Measurements from ENCODE around the gene NUP50. TPM values are rescaled to one million over a fixed set of nuclear protein-coding genes. Genes with fewer than 3 reads are reported as not detected.

NUP50 gene
- total and polyA plus RNA-seq, 2 donors (not counting 1 experiment from before 2014, with no cell fraction given) = 17.4 to 29.2 TPM

- Histone ChIP-seq H3K4me1 (ENCODE audit: control insufficient read depth, extremely low read depth, insufficient read depth, low read length) (peaks cover 6% of the 10 kb centered on the region), H3K36me3 (ENCODE audit: control insufficient read depth, insufficient read depth, low read length) (no peaks in the 10 kb centered on the region), H3K27ac (ENCODE audit: insufficient read depth, low read length) (peak overlapping the region; percentile 37), H3K27me3 (ENCODE audit: control insufficient read depth, insufficient read depth, low read length) (no peaks in the 10 kb centered on the region), H2AFZ (ENCODE audit: low read length) (no peak overlapping the region), H3K79me2 (ENCODE audit: control insufficient read depth, insufficient read depth, low read length) (no peaks in the 10 kb centered on the region), H3K4me2 (ENCODE audit: extremely low read depth, insufficient read depth, low read length) (no peak overlapping the region), H3K4me3 (replicated peaks in 1 of 4; ENCODE audit: control extremely low read depth in 1 of 4, insufficient read depth in 1 of 4, low read depth in 3 of 4, low read length in 4 of 4) (no peak overlapping the region), H3K9me3 (ENCODE audit: control insufficient read depth, insufficient read depth, low read depth, low read length) (no peaks in the 10 kb centered on the region), H3K9ac (ENCODE audit: insufficient read depth, low read length) (no peak overlapping the region), H4K20me1 (ENCODE audit: control insufficient read depth, extremely low read depth, insufficient read depth, low read length) (no peaks in the 10 kb centered on the region)
- DNase-seq (ENCODE audit: low read depth in 2 of 2) = no peak
- TF ChIP-seq CTCF (conservative IDR thresholded peaks at IDR 0.05 in 1 of 2, IDR thresholded peaks at IDR 0.05 in 1 of 2; ENCODE audit: low read depth in 1 of 2, low read length in 2 of 2) (no peak), EZH2 (IDR thresholded peaks at IDR 0.05; ENCODE audit: low read length, missing control alignments) (no peak)
These were observed 13.6 kb upstream of the NUP50 start for GRCh38 chr22:45150139-45150538.

GRCh38 chr22:45151503-45151902, 12.2 kb upstream of the NUP50 start:
- Histone ChIP-seq H3K27me3 (ENCODE audit: control insufficient read depth, insufficient read depth, low read length) (no peaks in the 10 kb centered on the region), H3K79me2 (ENCODE audit: control insufficient read depth, insufficient read depth, low read length) (no peaks in the 10 kb centered on the region), H3K4me3 (replicated peaks in 1 of 4; ENCODE audit: control extremely low read depth in 1 of 4, insufficient read depth in 1 of 4, low read depth in 3 of 4, low read length in 4 of 4) (no peak overlapping the region), H3K9ac (ENCODE audit: insufficient read depth, low read length) (no peak overlapping the region), H3K27ac (ENCODE audit: insufficient read depth, low read length) (no peak overlapping the region), H2AFZ (ENCODE audit: low read length) (no peak overlapping the region), H3K36me3 (ENCODE audit: control insufficient read depth, insufficient read depth, low read length) (no peaks in the 10 kb centered on the region), H3K4me2 (ENCODE audit: extremely low read depth, insufficient read depth, low read length) (no peak overlapping the region), H3K4me1 (ENCODE audit: control insufficient read depth, extremely low read depth, insufficient read depth, low read length) (peaks cover 6% of the 10 kb centered on the region), H3K9me3 (ENCODE audit: control insufficient read depth, insufficient read depth, low read depth, low read length) (no peaks in the 10 kb centered on the region), H4K20me1 (ENCODE audit: control insufficient read depth, extremely low read depth, insufficient read depth, low read length) (no peaks in the 10 kb centered on the region)
- TF ChIP-seq CTCF (conservative IDR thresholded peaks at IDR 0.05 in 1 of 2, IDR thresholded peaks at IDR 0.05 in 1 of 2; ENCODE audit: low read depth in 1 of 2, low read length in 2 of 2) (no peak), EZH2 (IDR thresholded peaks at IDR 0.05; ENCODE audit: low read length, missing control alignments) (no peak)
- DNase-seq (ENCODE audit: low read depth in 2 of 2) = no peak

GRCh38 chr22:45154383-45154782, 9.3 kb upstream of the NUP50 start:
- Histone ChIP-seq H3K9ac (ENCODE audit: insufficient read depth, low read length) (no peak overlapping the region), H3K9me3 (ENCODE audit: control insufficient read depth, insufficient read depth, low read depth, low read length) (no peaks in the 10 kb centered on the region)

More at GRCh38 chr22:45154383-45154782, 9.3 kb upstream of the NUP50 start:
- Histone ChIP-seq H3K4me2 (ENCODE audit: extremely low read depth, insufficient read depth, low read length) (no peak overlapping the region), H2AFZ (ENCODE audit: low read length) (no peak overlapping the region), H3K27ac (ENCODE audit: insufficient read depth, low read length) (no peak overlapping the region), H3K4me1 (ENCODE audit: control insufficient read depth, extremely low read depth, insufficient read depth, low read length) (peaks cover 6% of the 10 kb centered on the region), H3K27me3 (ENCODE audit: control insufficient read depth, insufficient read depth, low read length) (no peaks in the 10 kb centered on the region), H3K4me3 (replicated peaks in 1 of 4; ENCODE audit: control extremely low read depth in 1 of 4, insufficient read depth in 1 of 4, low read depth in 3 of 4, low read length in 4 of 4) (no peak overlapping the region), H4K20me1 (ENCODE audit: control insufficient read depth, extremely low read depth, insufficient read depth, low read length) (no peaks in the 10 kb centered on the region), H3K79me2 (ENCODE audit: control insufficient read depth, insufficient read depth, low read length) (peaks cover 1% of the 10 kb centered on the region), H3K36me3 (ENCODE audit: control insufficient read depth, insufficient read depth, low read length) (peaks cover 3% of the 10 kb centered on the region)
- TF ChIP-seq EZH2 (IDR thresholded peaks at IDR 0.05; ENCODE audit: low read length, missing control alignments) (no peak), CTCF (conservative IDR thresholded peaks at IDR 0.05 in 1 of 2, IDR thresholded peaks at IDR 0.05 in 1 of 2; ENCODE audit: low read depth in 1 of 2, low read length in 2 of 2) (no peak)
- peak; percentile 11 to 65 for DNase-seq (ENCODE audit: low read depth in 2 of 2)

All from fibroblast of lung (primary cell).